HepG2 (cell line): ENCODE measurements around the gene LNX2.

ENCODE experiments used
- ATF2 ChIP-seq: sonication (generic); formaldehyde crosslinking; IDR thresholded peaks from 2 replicates; pipeline ENCODE4 v1.4.0; 2020; ENCODE audit warnings: missing genetic modification reagents
- HNRNPL ChIP-seq: fragments of 200-400 bp; formaldehyde crosslinking; IDR thresholded peaks from 2 replicates; pipeline ENCODE4 v1.6.1; 2017; ENCODE audit warnings: mild to moderate bottlenecking, low read depth, low read length
- JUND ChIP-seq: sonication (generic); formaldehyde crosslinking; IDR thresholded peaks from 2 replicates; pipeline ENCODE4 v1.8.0; 2022; ENCODE audit warnings: mild to moderate bottlenecking, missing genetic modification reagents
- SP1 ChIP-seq, 2 experiments: fragments of 450-650 bp in 1 of 2; sonication (generic) in 1 of 2; formaldehyde crosslinking in 1 of 2; IDR thresholded peaks; 2 replicates each; pipeline versions ENCODE4 v1.4.0 to v1.6.1; 2016 to 2020; ENCODE audit warnings: missing genetic modification reagents in 1 of 2
- STAT6 ChIP-seq: sonication (generic); formaldehyde crosslinking; IDR thresholded peaks from 2 replicates; pipeline ENCODE4 v1.4.0; 2020; ENCODE audit warnings: missing genetic modification reagents, mild to moderate bottlenecking, borderline replicate concordance

- TF ChIP-seq JUND (no peak), ATF2 (no peak), HNRNPL (no peak), STAT6 (no peak), SP1 (IDR thresholded peaks at IDR 0.05) (no peak), SP1 (CRISPR knock-in tag; IDR thresholded peaks at IDR 0.05) (no peak)
These were observed 21.2 kb downstream of the LNX2 start for GRCh38 chr13:27599096-27599495.
